ENCODE results near the gene SLC38A9. TPM values are rescaled to one million over a fixed set of nuclear protein-coding genes. Genes with fewer than 3 reads are reported as not detected.

The SLC38A9 gene
- total RNA-seq, 4 donors from 2014 or later, result 50.5 to 175 (median 86.7) TPM

- no peak overlapping the region for H3K4me3 ChIP-seq
- H3K27ac ChIP-seq, result peak overlapping the region; percentile 41 to 77
- intact Hi-C loops (cut with DNase I; ENCODE audit: low total_unique reads), result no loop called here
- no peaks in the 10 kb centered on the region for H3K27me3 ChIP-seq
- H3K9me3 ChIP-seq, result no peaks in the 10 kb centered on the region
- TF ChIP-seq POLR2A (IDR thresholded peaks at IDR 0.05), result no peak
- TF ChIP-seq, protein P1, sequence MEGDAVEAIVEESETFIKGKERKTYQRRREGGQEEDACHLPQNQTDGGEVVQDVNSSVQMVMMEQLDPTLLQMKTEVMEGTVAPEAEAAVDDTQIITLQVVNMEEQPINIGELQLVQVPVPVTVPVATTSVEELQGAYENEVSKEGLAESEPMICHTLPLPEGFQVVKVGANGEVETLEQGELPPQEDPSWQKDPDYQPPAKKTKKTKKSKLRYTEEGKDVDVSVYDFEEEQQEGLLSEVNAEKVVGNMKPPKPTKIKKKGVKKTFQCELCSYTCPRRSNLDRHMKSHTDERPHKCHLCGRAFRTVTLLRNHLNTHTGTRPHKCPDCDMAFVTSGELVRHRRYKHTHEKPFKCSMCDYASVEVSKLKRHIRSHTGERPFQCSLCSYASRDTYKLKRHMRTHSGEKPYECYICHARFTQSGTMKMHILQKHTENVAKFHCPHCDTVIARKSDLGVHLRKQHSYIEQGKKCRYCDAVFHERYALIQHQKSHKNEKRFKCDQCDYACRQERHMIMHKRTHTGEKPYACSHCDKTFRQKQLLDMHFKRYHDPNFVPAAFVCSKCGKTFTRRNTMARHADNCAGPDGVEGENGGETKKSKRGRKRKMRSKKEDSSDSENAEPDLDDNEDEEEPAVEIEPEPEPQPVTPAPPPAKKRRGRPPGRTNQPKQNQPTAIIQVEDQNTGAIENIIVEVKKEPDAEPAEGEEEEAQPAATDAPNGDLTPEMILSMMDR (IDR thresholded peaks at IDR 0.05), result no peak
- H3K36me3 ChIP-seq, result no peaks in the 10 kb centered on the region
- DNase-seq, result no peak
- peaks cover 0 to 6% of the 10 kb centered on the region in 2 donors for H3K4me1 ChIP-seq
These were observed 37.0 kb downstream of the SLC38A9 start for GRCh38 chr5:55675119-55675518.

DNA sequence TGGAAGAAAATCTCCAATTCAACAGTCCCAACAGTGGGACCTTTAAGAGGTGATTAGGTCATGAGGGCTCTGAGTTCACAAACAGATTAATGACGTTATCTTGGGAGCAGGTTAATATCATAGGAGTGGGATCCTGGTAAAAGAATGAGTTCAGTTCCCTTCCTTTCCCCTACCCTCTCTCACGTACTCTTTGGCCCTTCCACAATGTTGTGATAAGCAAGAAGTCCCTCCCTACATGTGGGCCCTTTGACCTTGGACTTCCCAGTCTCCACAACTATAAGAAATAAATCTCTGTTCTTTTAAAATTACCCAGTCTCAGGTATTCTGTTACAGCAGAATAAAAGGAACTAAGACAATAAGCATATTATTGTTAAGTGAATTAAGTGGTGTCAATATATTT is 37.8 kb downstream of the SLC38A9 start:
- TF ChIP-seq, protein P1 (IDR thresholded peaks at IDR 0.05), result no peak
- TF ChIP-seq POLR2A (IDR thresholded peaks at IDR 0.05), result no peak
- no peaks in the 10 kb centered on the region for H3K9me3 ChIP-seq
- intact Hi-C loops (cut with DNase I; ENCODE audit: low total_unique reads), result no loop called here
- peaks cover 0 to 6% of the 10 kb centered on the region in 2 donors for H3K4me1 ChIP-seq
- no peak overlapping the region for H3K4me3 ChIP-seq
- DNase-seq, result no peak
- H3K27me3 ChIP-seq, result no peaks in the 10 kb centered on the region
- no peaks in the 10 kb centered on the region for H3K36me3 ChIP-seq
- peak overlapping the region; percentile 41 to 77 for H3K27ac ChIP-seq

GRCh38 chr5:55672477-55672911 is 39.6 kb downstream of the SLC38A9 start:
- no peak overlapping the region for H3K4me3 ChIP-seq
- peaks cover 0 to 6% of the 10 kb centered on the region in 2 donors for H3K4me1 ChIP-seq
- H3K27me3 ChIP-seq, result no peaks in the 10 kb centered on the region
- TF ChIP-seq, protein P1 (IDR thresholded peaks at IDR 0.05), result no peak
- no peak for TF ChIP-seq POLR2A (IDR thresholded peaks at IDR 0.05)
- no peak for DNase-seq
- H3K36me3 ChIP-seq, result no peaks in the 10 kb centered on the region
- intact Hi-C loops (cut with DNase I; ENCODE audit: low total_unique reads), result no loop called here
- no peaks in the 10 kb centered on the region for H3K9me3 ChIP-seq
- H3K27ac ChIP-seq, result peak overlapping the region; percentile 57 to 63

GRCh38 chr5:55671975-55672374 is 40.1 kb downstream of the SLC38A9 start:
- no peak for DNase-seq
- Histone ChIP-seq H3K4me3 (no peak overlapping the region), H3K27me3 (no peaks in the 10 kb centered on the region), H3K27ac (peak overlapping the region; percentile 57 to 63), H3K36me3 (no peaks in the 10 kb centered on the region), H3K4me1 (peaks cover 0 to 6% of the 10 kb centered on the region in 2 donors), H3K9me3 (no peaks in the 10 kb centered on the region)
- TF ChIP-seq, protein P1 (IDR thresholded peaks at IDR 0.05), result no peak
- TF ChIP-seq POLR2A (IDR thresholded peaks at IDR 0.05), result no peak
- intact Hi-C loops (cut with DNase I; ENCODE audit: low total_unique reads), result no loop called here

DNA sequence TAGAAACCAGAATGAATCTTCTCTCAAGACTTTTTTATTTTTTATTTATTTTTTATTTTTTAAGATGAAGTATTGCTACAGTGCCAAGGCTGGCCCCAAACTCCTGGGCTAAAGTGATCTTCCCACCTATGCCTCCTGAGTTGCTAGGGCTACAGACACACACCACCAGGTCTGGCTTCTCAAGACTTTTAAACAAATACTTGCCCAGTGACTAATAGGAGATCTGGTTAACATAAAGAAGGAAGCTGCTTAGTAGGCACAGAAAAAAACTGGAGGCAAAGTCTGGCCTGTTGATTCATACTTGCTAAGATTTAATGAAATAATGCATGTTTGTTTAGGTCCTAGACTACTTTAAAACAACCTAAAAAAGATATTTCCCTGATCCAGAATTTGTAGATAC is 43.8 kb downstream of the SLC38A9 start:
- H3K4me1 ChIP-seq, result no peaks in the 10 kb centered on the region
- no peak overlapping the region for H3K4me3 ChIP-seq
- H3K36me3 ChIP-seq, result no peaks in the 10 kb centered on the region
- no peaks in the 10 kb centered on the region for H3K27me3 ChIP-seq
- H3K27ac ChIP-seq, result peak overlapping the region; percentile 3 to 55
- no peak for TF ChIP-seq POLR2A (IDR thresholded peaks at IDR 0.05)
- TF ChIP-seq, protein P1 (IDR thresholded peaks at IDR 0.05), result no peak
- H3K9me3 ChIP-seq, result no peaks in the 10 kb centered on the region
- no peak for DNase-seq
- intact Hi-C loops (cut with DNase I; ENCODE audit: low total_unique reads), result no loop called here

All from uterus (tissue), 4 donors.